Activated naive CD4-positive, alpha-beta T cell (primary cell): ENCODE results near the gene HAUS5.
"Not testable (repeated sequence)": the region's sequence is repeated elsewhere in the genome, so short reads cannot be mapped to it uniquely, and the experiment has no call there.

ENCODE experiments used
- DNase-seq, 4 experiments: peaks; one replicate each; lab custom pipeline; 2025; lab: John Stamatoyannopoulos, UW

The HAUS5 gene, protein sequence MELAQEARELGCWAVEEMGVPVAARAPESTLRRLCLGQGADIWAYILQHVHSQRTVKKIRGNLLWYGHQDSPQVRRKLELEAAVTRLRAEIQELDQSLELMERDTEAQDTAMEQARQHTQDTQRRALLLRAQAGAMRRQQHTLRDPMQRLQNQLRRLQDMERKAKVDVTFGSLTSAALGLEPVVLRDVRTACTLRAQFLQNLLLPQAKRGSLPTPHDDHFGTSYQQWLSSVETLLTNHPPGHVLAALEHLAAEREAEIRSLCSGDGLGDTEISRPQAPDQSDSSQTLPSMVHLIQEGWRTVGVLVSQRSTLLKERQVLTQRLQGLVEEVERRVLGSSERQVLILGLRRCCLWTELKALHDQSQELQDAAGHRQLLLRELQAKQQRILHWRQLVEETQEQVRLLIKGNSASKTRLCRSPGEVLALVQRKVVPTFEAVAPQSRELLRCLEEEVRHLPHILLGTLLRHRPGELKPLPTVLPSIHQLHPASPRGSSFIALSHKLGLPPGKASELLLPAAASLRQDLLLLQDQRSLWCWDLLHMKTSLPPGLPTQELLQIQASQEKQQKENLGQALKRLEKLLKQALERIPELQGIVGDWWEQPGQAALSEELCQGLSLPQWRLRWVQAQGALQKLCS

DNA sequence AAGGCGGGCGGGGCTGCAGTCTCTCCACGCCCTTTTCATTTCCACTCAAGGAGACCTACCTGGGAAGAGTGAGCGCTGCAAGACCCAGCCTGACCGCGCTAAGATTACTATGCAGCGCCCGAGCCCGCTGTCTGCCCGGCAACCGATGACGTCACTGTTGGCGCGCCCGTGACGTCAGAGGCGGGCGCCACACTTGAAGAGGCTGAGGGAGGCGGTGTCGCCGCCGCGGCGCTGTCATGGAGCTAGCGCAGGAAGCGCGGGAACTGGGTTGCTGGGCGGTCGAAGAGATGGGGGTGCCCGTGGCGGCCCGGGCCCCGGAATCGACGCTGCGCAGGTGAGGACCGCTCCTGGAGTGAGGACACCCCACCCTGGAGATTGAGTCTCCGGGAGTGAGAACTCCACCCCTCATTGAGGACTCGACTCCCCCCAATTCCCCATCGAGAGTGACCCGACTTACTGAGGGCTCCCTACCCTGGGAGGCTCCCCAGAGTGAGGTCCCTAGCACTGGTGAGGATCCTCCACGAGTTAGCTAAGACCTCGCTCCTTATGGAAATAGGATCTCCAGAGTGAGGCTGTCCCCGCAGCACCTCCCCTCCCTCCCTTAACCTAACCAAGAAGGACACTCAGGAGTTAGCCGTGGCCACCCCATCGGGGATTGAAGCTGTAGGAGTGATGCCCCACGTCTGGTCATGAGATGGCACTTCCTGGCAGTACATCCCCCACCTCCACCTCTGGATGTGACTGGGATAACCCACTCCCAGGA is at the start of gene HAUS5:
TSS of gene HAUS5 (plus strand) at position 177 of the 763 bp plus-strand sequence. CDS start at position 237, 60 bp downstream.
- peak; percentile 89 to 95 (median 93) for DNase-seq

GRCh38 chr19:35562776-35563175 is 49.8 kb upstream of the HAUS5 start:
- no peak for DNase-seq

- DNase-seq, result no peak
Measured at GRCh38 chr19:35563207-35563829, 49.2 kb upstream of the HAUS5 start, which contains the start of gene ATP4A. ATP4A (minus strand) TSS chr19:35563658; CDS start chr19:35563629, 29 bp downstream.

DNA sequence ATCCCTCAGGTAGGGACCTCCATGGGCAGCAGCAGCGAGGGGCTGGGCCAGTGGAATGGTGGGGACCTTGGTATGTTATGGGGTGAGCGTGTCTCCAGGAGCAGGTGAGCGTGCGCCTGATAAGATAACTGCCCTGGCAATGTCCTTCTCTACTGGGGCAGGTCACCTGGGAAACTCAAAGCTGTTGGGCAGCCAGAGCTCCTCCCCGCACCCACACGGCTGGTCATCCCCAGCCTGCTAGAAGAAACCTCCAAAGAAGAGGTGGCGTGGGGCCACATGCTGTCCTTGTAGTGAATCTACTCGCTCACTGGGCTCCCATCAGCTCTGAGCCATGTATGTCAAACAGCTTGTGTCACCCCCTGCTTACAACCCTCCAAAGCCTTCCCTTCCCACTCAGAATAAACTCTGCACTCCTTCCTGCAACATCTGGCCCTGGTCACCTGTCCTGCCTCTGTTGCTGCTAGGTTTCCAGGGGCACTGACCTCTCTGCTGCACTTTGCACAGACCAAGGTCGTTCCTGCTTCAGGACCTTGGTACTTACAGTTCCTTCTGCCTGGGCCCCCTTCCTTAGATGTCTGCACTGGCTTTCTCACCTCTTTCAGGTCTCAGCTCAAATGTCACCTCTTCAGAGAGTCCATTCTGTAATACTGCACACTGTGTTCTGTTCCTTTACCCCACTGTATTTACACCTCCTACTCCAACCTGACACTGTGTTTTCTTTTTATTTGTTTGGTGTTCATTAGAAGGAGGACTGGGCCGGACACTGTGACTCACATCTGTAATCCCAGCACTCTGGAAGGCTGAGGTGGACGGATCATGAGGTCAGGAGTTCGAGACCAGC is 47.3 kb upstream of the HAUS5 start:
- DNase-seq, result no peak

DNA sequence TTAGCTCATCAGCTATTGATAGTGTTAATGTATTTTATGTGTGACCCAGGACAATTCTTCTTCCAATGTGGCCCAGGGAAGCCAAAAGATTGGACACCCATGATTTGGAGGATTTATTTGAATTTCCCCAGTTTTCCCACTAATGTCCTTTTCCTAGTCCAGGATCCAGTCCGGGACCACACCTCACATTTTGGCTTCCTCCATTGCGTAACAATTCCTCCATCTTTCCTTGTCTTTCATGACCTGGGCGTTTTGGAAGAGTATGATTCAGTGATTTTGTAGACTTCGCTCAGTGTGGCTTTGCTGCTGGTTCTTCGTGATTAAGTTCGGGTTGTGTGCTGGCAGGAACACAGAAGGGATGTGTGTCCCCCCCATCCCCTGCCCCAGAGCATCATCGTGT is 45.8 kb upstream of the HAUS5 start:
- DNase-seq, result no peak

- no peak for DNase-seq
Measured at GRCh38 chr19:35569281-35569781, 43.2 kb upstream of the HAUS5 start.

- DNase-seq, result no peak
Measured at GRCh38 chr19:35571406-35571965, 41.0 kb upstream of the HAUS5 start.

GRCh38 chr19:35577918-35578317 is 34.6 kb upstream of the HAUS5 start:
- no peak for DNase-seq

GRCh38 chr19:35578707-35579106 is 33.8 kb upstream of the HAUS5 start:
- DNase-seq, result no peak

- no peak for DNase-seq
Measured at GRCh38 chr19:35582760-35583159, 29.8 kb upstream of the HAUS5 start.

DNA sequence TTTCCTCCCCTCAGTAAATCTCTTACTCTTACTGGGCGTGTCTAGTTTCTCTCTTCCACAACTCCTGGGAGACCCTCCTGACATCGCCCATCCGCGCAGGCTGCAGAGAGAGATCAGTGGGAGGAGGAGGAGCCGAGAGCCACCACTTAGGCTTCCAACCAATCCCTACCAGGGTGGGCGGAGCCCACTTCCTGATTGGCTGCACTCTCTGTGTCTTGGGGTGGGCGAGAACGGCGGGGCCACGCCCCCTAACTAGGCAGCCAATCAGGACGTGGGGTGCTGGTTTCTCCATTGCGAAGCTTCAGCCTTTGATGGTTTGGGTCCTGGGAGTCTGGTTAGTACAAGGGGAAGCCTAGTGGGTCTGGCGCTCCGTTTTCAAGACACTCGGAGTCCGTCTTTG is 26.7 kb upstream of the HAUS5 start, which contains the start of gene PMIS2:
TSS of gene PMIS2 (plus strand) at position 326 of the 400 bp plus-strand sequence. CDS start 87 bp downstream, outside the sequence.
- DNase-seq, result no peak

DNA sequence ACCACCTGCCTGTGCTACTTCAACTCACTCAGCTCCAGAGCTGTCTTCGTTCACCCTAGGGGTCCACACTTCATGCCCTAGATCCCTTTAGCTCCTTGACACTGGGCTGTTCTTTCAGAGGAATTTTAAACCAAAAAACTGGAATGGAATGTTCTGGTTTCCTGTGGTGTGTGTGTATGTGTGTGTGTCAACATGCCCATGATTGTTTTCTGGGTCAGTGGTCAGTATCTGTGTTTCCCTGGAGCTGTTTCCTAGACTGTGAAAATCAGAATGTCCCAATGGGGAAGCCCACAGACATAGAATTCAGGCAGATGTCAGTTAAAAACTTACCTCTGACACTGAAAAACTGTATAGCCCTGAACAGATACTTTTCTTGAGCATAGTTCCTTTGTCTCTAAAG is 25.2 kb upstream of the HAUS5 start:
- DNase-seq, result no peak

DNA sequence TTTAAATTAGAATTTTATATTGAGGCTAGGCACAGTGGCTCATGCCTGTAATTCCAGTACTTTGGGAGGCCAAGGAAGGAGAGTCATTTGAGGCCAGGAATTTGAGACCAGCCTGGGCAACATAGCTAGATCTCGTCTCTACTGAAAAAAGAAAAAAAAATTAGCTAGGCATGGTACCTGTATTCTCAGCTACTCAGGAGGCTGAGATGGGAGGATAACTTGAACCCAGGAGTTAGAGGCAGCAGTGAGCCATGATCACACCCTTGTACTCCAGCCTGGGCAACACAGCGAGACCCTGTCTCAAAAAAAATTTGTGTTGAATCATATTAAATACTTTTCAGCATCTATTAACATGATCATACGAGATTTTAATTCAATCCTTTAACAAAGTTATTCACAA is 21.7 kb upstream of the HAUS5 start:
- DNase-seq, result no peak

DNA sequence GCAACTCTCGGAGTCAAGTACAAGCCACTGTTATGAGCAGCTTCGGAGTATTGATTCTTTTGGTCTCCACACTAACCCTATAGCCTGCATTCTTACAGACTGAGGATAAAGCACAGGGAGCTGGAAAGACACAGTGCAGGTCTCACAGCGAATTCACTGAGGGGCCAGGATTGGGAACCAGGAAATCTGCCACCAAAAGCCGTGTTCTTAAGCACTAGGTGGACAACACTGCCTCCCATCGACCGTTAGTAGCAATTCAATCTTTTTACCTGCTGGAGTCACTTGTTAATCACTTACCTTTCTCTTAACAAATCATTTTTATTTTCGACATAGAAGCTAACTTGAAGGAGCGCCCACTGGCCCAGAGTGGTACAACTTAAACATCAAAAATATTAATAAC is 20.3 kb upstream of the HAUS5 start:
- no peak for DNase-seq

DNA sequence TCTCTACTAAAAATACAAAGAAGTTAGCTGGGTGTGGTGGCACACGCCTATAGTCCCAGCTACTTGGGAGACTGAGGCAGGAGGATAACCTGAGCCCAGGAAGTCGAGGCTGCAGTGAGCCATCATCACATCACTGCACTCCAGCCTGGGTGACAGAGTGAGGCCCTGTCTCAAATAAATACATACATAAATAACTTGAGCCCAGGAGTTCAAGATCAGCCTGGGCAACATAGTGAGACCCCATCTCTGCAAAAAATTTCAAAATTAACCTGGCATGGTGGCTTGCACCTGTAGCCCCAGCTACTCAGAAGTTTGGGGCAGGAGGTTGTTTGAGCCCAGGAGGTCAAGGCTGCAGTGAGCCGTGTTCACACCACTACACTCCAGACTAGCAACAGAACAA is 17.5 kb upstream of the HAUS5 start:
- DNase-seq, result not testable (repeated sequence)

DNA sequence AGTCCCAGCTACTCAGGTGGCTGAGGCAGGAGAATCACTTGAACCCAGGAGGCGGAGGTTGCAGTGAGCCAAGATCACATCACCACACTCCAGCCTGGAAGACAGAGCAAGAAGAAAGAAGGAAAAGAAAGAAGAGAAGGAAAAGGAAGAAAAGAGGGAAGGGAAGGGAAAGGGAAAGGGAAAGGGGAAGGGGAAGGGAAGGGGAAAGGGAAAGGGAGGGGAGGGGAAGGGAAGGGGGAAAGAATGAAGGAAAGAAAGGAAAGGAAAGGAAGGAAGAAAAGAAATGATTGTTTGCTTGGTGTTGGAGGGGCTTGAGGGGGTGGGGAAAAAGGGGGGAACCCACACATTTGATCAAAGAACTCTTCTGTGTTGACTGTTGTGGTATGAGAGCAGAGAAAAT is 16.6 kb upstream of the HAUS5 start:
- DNase-seq, result no peak

- no peak for DNase-seq
Measured at GRCh38 chr19:35596366-35596999, 16.1 kb upstream of the HAUS5 start.

DNA sequence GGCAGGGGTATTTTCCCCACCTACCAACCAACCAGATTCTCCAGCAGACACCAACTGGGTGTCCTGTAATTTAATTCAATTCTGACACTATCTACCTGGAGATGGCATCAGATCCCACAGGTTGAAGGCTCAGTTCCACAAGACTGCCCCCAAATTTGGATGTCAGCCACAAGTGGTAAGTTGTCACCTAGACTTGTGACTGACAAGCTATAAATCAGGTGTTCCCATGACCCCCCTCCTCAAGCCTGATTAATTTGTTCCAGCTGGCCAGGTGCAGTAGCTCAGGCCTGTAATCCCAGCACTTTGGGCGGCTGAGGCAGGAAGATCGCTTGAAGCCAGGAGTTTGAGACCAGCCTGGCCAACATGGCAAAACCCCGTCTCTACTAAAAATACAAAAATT is 10.6 kb upstream of the HAUS5 start:
- DNase-seq, result no peak

DNA sequence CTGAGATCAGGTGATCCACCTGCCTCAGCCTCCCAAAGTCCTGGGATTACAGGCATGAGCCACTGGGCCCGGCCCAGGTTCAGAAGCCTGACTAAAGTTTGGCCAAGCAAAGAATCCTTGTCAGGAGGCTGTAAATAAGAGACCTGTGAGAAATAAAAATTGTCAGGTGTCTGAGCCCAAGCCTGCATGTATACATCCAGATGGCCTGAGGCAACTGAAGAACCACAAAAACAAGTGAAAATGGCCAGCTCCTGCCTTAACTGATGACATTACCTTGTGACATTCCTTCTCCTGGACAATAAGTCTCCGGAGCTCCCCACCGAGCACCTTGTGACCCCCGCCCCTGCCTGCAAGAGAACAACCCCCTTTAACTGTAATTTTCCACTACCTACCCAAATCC is 8.1 kb upstream of the HAUS5 start:
- DNase-seq, result not testable (repeated sequence)

DNA sequence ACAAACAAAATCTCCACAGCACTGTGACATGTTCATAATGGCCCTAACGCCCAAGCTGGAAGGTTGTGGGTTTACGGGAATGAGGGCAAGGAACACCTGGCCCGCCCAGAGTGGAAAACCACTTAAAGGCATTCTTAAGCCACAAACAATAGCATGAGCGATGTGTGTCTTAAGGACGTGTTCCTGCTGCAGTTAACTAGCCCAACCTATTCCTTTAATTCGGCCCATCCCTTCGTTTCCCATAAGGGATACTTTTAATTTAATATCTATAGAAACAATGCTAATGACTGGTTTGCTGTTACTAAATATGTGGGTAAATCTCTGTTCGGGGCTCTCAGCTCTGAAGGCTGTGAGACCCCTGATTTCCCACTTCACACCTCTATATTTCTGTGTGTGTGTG is 5.4 kb upstream of the HAUS5 start:
- DNase-seq, result not testable (repeated sequence)
